Testis (tissue), 3 donors: ENCODE data around the gene COX10. TPM values are rescaled to one million over a fixed set of nuclear protein-coding genes. Genes with fewer than 3 reads are reported as not detected.

ENCODE experiments used
- DNase-seq: peaks from one replicate; pipeline ENCODE4 v3.0.0-alpha.2; 2019
- H3K27ac ChIP-seq, 2 donors: fragments of 200-600 bp; sonication (generic); one replicate each; pipeline ENCODE4 v1.5.1; 2019
- H3K27me3 ChIP-seq: fragments of 200-600 bp; sonication (generic); one replicate; pipeline ENCODE4 v1.5.1; 2019
- H3K36me3 ChIP-seq: fragments of 200-600 bp; sonication (generic); one replicate; pipeline ENCODE4 v1.5.1; 2017; ENCODE audit warnings: low read depth; ENCODE audit errors: missing control alignments
- H3K4me1 ChIP-seq: fragments of 200-600 bp; sonication (generic); one replicate; pipeline ENCODE4 v1.5.1; 2019
- H3K4me3 ChIP-seq, 2 donors: fragments of 200-600 bp; sonication (generic); one replicate each; pipeline ENCODE4 v1.5.1; 2017 to 2019
- H3K9me3 ChIP-seq: fragments of 200-600 bp; sonication (generic); one replicate; pipeline ENCODE4 v1.5.1; 2017
- POLR2A ChIP-seq: fragments of 450-650 bp; IDR thresholded peaks from one replicate; pipeline ENCODE4 v1.6.1; 2017; ENCODE audit warnings: antibody characterized with exemption, mild to moderate bottlenecking, moderate library complexity
- WGBS, 2 donors: methylation state at CpG; one replicate each; pipeline ENCODE4 v1.1.5; 2018; 5-methylcytosine and 5-hydroxymethylcytosine counted together
- intact Hi-C: fragments of 100-400 bp; cut with DNase I; formaldehyde crosslinking; loops from one replicate; pipeline ENCODE4 v1.15.1; 2023; ENCODE audit warnings: low total_unique reads
- polyA plus RNA-seq: library from polyadenylated mRNA; stranded (reverse); fragments of 350-450 nt; fragmentation: Illumina TruSeq; extraction: RNeasy Lipid Tissue Mini Kit (QIAGEN cat#74804); gene quantifications from one replicate; pipeline ENCODE4 v1.2.3, GENCODE V29; 2014; ENCODE audit warnings: low read depth, low replicate concordance; ENCODE audit not compliant: insufficient read depth
- total RNA-seq, 2 donors: library from RNA; depleted of rRNA; stranded (reverse); fragments of >200 nt; gene quantifications; one replicate each; pipeline ENCODE4 v1.2.3, GENCODE V29; 2016
- TF ChIP-seq, protein P1 (sequence below), 3 experiments: fragments of 450-650 bp in 2 of 3; fragments of 200-600 bp in 1 of 3; sonication (generic) in 1 of 3; IDR thresholded peaks; one replicate each; pipeline ENCODE4 v1.5.1; 2016 to 2019; ENCODE audit warnings: antibody characterized with exemption in 3 of 3, mild to moderate bottlenecking in 2 of 3, moderate library complexity in 1 of 3

COX10 gene
- total and polyA plus RNA-seq, 3 donors from 2014 or later: 44.9 to 51.0 (median 50.6) TPM

- peaks cover 9% of the 10 kb centered on the region for H3K4me1 ChIP-seq
- peak overlapping the region in 1 of 2 donors; percentile 75 for H3K27ac ChIP-seq
- H3K9me3 ChIP-seq: no peaks in the 10 kb centered on the region
- H3K4me3 ChIP-seq: peak overlapping the region; percentile 78 to 93
- intact Hi-C loops: no loop called here
- TF ChIP-seq, protein P1, sequence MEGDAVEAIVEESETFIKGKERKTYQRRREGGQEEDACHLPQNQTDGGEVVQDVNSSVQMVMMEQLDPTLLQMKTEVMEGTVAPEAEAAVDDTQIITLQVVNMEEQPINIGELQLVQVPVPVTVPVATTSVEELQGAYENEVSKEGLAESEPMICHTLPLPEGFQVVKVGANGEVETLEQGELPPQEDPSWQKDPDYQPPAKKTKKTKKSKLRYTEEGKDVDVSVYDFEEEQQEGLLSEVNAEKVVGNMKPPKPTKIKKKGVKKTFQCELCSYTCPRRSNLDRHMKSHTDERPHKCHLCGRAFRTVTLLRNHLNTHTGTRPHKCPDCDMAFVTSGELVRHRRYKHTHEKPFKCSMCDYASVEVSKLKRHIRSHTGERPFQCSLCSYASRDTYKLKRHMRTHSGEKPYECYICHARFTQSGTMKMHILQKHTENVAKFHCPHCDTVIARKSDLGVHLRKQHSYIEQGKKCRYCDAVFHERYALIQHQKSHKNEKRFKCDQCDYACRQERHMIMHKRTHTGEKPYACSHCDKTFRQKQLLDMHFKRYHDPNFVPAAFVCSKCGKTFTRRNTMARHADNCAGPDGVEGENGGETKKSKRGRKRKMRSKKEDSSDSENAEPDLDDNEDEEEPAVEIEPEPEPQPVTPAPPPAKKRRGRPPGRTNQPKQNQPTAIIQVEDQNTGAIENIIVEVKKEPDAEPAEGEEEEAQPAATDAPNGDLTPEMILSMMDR (IDR thresholded peaks at IDR 0.05): no peak
- TF ChIP-seq POLR2A: no peak
- no peak for DNase-seq
- no peaks in the 10 kb centered on the region for H3K27me3 ChIP-seq
- H3K36me3 ChIP-seq: no peaks in the 10 kb centered on the region
- WGBS, 2 donors: 14 to 24% methylated on average over 17 to 25 of the region's 25 CpGs
These were observed 608 bp upstream of the COX10 start for GRCh38 chr17:14068542-14069250.

GRCh38 chr17:14070344-14070984, 1.2 kb downstream of the COX10 start:
- Histone ChIP-seq H3K4me1 (peaks cover 9% of the 10 kb centered on the region), H3K27ac (no peak overlapping the region), H3K27me3 (no peaks in the 10 kb centered on the region), H3K36me3 (no peaks in the 10 kb centered on the region), H3K4me3 (no peak overlapping the region), H3K9me3 (no peaks in the 10 kb centered on the region)
- WGBS, 2 donors: 60 to 64% methylated on average over 6 of the region's 6 CpGs
- no peak for DNase-seq
- intact Hi-C loops: no loop called here
- TF ChIP-seq, protein P1 (IDR thresholded peaks at IDR 0.05): no peak
- no peak for TF ChIP-seq POLR2A

DNA sequence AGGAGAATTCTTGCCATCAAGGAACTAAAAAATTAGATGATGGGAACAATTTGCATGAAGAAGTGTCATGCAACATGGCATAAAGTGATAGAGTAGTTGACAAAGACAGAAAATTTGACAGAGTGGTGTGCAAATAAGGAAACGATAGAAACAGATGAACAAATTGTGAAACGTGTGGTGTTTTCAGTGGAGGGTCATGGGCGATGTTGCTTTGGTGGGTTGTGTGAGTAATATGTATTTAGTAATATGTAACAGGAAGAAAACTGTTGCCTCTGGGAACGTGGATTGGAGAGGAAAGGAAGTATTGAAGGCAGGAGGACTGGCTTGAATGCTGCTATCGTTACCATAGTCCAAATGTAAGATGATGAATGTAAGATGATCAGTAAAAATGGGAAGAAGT, 3.6 kb downstream of the COX10 start:
- intact Hi-C loops: no loop called here
- Histone ChIP-seq H3K9me3 (no peaks in the 10 kb centered on the region), H3K27me3 (no peaks in the 10 kb centered on the region), H3K36me3 (no peaks in the 10 kb centered on the region), H3K4me1 (peaks cover 9% of the 10 kb centered on the region), H3K27ac (no peak overlapping the region), H3K4me3 (no peak overlapping the region)
- DNase-seq: no peak
- WGBS, 2 donors: 84 to 89% methylated on average over 5 of the region's 5 CpGs
- no peak for TF ChIP-seq POLR2A
- TF ChIP-seq, protein P1 (IDR thresholded peaks at IDR 0.05): no peak

- Histone ChIP-seq H3K36me3 (no peaks in the 10 kb centered on the region), H3K4me1 (no peaks in the 10 kb centered on the region), H3K9me3 (no peaks in the 10 kb centered on the region), H3K4me3 (no peak overlapping the region), H3K27me3 (no peaks in the 10 kb centered on the region), H3K27ac (no peak overlapping the region)
- intact Hi-C loops: no loop called here
- 88 to 91% methylated on average over 3 of the region's 3 CpGs for WGBS, 2 donors
- no peak for DNase-seq
- TF ChIP-seq, protein P1 (IDR thresholded peaks at IDR 0.05): no peak
- no peak for TF ChIP-seq POLR2A
These were observed 8.7 kb downstream of the COX10 start for GRCh38 chr17:14078027-14078426.
